Urinary bladder (tissue), 4 donors: ENCODE data around the gene GCAT. TPM values are rescaled to one million over a fixed set of nuclear protein-coding genes. Genes with fewer than 3 reads are reported as not detected.

Source experiments
- DNase-seq: peaks from one replicate; pipeline ENCODE4 v3.0.0-alpha.2; 2015; ENCODE audit errors: extremely low spot score
- H3K27ac ChIP-seq: one replicate; pipeline ENCODE4 v1.5.1; 2013; ENCODE audit warnings: low read depth, mild to moderate bottlenecking, moderate library complexity
- H3K36me3 ChIP-seq: one replicate; pipeline ENCODE4 v1.6.1; 2013; ENCODE audit warnings: mild to moderate bottlenecking, moderate library complexity; ENCODE audit not compliant: insufficient read depth
- H3K4me1 ChIP-seq: one replicate; pipeline ENCODE4 v1.6.1; 2013; ENCODE audit warnings: mild to moderate bottlenecking, moderate library complexity; ENCODE audit not compliant: insufficient read depth
- H3K4me3 ChIP-seq: one replicate; pipeline ENCODE4 v1.5.1; 2013; ENCODE audit warnings: low read depth, low read length
- WGBS: extraction: QIAGEN DNeasy Blood & Tissue Kit; methylation state at CpG from one replicate; pipeline ENCODE4 v1.1.7; 2013; 5-methylcytosine and 5-hydroxymethylcytosine counted together
- polyA plus RNA-seq: library from polyadenylated mRNA; stranded (reverse); fragments of 200-250 nt; gene quantifications from one replicate; pipeline ENCODE4 v1.2.3, GENCODE V29; 2013
- total RNA-seq: library from RNA; depleted of rRNA; stranded (reverse); fragments of >200 nt; gene quantifications from one replicate; pipeline ENCODE4 v1.2.3, GENCODE V29; 2014
- donor health status: healthy with polysubstance abuse.
- donor health status: healthy.

Gene GCAT
- total and polyA plus RNA-seq, 2 donors = 9.3 to 17.0 TPM

DNA sequence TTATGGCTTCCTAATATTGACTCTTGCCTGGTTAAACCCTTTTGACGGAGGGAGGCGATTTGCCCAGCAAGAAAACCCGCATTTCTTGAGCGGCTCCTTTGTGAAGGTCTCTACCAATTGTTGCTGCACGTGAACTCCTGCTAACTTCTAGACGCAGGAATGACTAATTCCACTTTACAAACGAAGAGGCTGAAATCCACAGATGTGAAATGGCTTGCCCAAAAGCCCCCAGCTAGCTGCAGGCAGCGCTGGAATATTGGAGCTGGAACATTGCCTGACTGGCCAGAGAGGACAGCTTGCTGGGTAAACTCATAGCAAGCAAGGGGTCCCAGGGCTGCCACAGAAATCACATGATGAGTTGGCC lies 542 bp downstream of the GCAT start:
- Histone ChIP-seq H3K4me3 (peak overlapping the region; percentile 39), H3K36me3 (no peaks in the 10 kb centered on the region), H3K4me1 (no peaks in the 10 kb centered on the region), H3K27ac (no peak overlapping the region)
- DNase-seq = no peak
- 4% methylated on average over 8 of the region's 8 CpGs for WGBS

DNA sequence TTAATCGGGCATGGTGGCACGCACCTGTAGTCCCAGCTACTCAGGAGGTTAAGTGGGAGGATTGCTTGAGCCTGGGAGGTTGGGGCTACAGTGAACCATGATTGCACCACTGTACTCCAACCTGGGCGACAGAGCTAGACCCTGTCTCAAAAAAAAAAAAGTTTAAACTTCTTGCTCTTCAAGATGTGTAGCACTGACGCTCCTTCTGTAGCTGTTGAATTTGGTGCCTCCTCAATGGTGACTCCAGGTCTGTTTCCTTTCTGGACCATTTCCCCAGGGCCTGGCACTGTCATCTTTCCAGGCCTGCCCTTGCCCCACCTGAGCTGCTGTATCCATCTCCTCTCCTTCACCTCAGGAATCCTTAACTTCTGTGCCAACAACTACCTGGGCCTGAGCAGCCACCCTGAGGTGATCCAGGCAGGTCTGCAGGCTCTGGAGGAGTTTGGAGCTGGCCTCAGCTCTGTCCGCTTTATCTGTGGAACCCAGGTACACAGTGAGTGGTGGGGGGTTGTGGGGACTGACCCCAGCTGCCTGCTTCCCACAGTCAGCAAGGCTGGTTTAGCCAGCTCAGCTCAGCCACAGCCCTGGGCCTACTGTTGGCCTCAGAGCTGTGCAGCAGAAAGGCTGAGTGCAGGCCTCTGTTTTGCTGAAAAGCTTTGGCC lies 2.1 kb downstream of the GCAT start:
- Histone ChIP-seq H3K4me1 (no peaks in the 10 kb centered on the region), H3K36me3 (no peaks in the 10 kb centered on the region), H3K27ac (no peak overlapping the region), H3K4me3 (no peak overlapping the region)
- 94% methylated on average over 5 of the region's 5 CpGs for WGBS
- no peak for DNase-seq

DNA sequence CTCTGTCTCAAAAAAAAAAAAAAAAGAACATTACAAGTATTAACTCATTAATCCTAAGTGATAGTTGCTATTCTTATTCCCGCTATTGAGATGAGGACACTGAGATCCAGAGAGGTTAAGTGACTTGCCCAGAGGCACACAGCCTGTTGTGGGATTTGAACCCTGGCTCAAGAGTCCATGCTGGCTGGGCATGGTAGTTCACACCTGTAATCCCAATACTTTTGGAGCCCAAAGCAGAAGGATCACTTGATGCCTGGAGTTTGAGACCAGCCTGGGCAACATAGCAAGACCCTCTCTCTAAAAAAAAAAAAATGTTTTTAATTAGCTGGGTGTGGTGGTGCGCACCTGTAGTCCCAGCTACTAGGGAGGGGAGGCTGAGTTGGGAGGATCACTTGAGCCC lies 4.1 kb downstream of the GCAT start:
- Histone ChIP-seq H3K27ac (no peak overlapping the region), H3K36me3 (no peaks in the 10 kb centered on the region), H3K4me3 (no peak overlapping the region), H3K4me1 (no peaks in the 10 kb centered on the region)
- no peak for DNase-seq
- 96% methylated on average over 2 of the region's 2 CpGs for WGBS

DNA sequence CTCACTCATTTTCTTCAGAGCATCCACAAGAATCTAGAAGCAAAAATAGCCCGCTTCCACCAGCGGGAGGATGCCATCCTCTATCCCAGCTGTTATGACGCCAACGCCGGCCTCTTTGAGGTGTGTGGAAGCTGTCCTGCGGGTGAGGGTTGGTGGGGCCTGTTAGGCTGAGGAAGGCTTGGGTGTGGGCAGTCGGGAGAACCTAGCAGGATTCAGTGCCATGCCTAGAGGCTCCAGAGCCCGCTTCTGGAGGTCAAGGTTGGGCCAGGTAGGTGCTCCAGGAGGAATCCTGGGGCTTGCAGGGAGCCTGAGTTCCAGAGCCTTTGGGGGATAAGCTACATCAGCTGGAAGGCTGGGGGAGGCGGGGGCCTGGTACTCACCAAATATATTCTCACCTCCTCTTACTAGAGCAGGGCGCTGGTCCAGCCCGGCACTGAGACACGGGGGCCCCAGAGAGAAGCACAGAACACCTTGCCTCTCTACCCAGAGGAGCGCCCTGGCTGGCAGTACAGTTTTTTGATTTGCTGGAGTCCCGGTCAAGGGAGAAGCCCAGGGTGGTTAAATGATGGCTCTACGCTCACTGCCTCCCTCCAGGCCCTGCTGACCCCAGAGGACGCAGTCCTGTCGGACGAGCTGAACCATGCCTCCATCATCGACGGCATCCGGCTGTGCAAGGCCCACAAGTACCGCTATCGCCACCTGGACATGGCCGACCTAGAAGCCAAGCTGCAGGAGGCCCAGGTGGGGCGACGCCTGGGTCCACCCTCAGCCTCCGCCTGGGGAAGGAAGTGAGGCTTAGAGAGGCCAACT lies 5.3 kb downstream of the GCAT start:
- no peak for DNase-seq
- no peaks in the 10 kb centered on the region for H3K4me1 ChIP-seq
- 93% methylated on average over 27 of the region's 27 CpGs for WGBS
- no peak overlapping the region for H3K4me3 ChIP-seq
- no peaks in the 10 kb centered on the region for H3K36me3 ChIP-seq
- no peak overlapping the region for H3K27ac ChIP-seq

DNA sequence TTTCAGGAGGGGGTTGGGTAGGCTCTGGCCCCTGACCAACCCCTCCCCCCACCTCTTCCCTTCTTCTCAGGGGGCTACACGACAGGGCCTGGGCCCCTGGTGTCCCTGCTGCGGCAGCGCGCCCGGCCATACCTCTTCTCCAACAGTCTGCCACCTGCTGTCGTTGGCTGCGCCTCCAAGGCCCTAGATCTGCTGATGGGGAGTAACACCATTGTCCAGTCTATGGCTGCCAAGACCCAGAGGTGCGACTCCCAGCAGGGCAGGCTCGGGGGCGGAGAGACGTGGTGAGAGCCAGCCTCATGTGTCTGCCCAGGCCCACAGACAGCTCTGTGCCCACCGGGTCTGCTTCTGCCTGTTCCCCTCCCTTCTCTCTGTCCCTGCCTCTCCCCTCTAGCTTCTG lies 7.9 kb downstream of the GCAT start:
- no peak overlapping the region for H3K27ac ChIP-seq
- H3K36me3 ChIP-seq = no peaks in the 10 kb centered on the region
- H3K4me3 ChIP-seq = no peak overlapping the region
- no peaks in the 10 kb centered on the region for H3K4me1 ChIP-seq
- no peak for DNase-seq
- 88% methylated on average over 12 of the region's 12 CpGs for whole genome bisulfite sequencing

DNA sequence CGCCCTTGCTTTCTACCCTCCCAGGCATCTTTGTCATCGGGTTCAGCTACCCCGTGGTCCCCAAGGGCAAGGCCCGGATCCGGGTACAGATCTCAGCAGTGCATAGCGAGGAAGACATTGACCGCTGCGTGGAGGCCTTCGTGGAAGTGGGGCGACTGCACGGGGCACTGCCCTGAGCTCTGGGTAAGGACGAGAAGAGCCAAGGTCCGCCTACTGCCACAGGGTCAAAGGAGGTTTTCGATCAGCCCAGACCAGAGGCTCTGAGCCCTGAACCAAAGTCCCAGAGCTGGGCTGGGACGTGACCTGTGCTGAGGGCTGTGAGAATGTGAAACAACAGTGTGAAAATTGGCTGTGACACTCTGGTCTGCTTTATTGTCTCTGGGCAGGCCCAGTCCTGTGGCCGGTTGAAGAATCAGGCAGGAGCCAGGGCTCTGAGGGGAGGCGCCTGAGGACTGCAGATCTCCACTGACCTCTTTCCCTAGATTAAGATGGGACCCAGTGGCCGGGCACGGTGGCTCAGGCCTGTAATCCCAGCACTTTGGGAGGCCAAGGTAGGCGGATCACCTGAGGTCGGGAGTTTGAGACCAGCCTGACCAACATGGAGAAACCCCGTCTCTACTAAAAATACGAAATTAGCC lies 8.9 kb downstream of the GCAT start:
- Histone ChIP-seq H3K36me3 (no peaks in the 10 kb centered on the region), H3K4me1 (no peaks in the 10 kb centered on the region), H3K27ac (no peak overlapping the region), H3K4me3 (no peak overlapping the region)
- no peak for DNase-seq
- 92% methylated on average over 23 of the region's 23 CpGs for WGBS

DNA sequence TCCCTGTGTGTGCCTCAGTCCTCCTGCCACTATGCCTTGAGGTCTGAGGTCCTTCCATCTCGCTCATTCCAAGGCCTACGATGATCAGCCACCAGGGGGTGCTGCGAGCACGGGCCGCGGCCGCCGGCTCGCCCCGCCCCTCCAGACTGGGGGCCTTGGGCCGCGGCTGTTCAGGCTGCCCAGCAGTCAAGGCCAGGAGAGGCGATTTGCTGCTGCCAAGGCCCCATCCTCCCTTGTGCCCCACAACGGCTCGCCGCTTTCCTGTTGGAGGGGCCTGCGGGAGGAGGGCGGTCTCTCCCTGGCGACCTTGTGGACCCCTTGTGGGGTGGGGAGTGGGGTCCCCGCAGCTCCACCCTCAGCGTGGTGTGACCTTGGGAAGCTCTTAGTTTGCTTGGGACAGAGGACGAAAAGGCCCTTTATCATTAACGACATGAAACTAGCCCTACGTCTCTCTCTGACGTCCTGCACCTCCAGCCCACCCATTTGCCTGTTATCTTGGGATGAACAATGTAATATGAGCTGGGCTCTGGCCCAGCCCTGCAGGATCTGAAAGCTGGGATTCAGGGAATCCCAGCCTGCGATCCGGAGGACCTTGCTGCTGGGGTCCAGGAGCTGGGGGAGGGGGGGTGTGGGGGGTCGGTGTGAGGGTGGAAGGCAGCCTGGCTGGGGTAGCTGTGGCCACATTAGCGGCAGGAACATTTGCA lies 10.1 kb downstream of the GCAT start:
- Histone ChIP-seq H3K36me3 (no peaks in the 10 kb centered on the region), H3K27ac (no peak overlapping the region), H3K4me1 (no peaks in the 10 kb centered on the region), H3K4me3 (peak overlapping the region; percentile 24)
- WGBS = 2% methylated on average over 29 of the region's 29 CpGs
- DNase-seq = no peak

DNA sequence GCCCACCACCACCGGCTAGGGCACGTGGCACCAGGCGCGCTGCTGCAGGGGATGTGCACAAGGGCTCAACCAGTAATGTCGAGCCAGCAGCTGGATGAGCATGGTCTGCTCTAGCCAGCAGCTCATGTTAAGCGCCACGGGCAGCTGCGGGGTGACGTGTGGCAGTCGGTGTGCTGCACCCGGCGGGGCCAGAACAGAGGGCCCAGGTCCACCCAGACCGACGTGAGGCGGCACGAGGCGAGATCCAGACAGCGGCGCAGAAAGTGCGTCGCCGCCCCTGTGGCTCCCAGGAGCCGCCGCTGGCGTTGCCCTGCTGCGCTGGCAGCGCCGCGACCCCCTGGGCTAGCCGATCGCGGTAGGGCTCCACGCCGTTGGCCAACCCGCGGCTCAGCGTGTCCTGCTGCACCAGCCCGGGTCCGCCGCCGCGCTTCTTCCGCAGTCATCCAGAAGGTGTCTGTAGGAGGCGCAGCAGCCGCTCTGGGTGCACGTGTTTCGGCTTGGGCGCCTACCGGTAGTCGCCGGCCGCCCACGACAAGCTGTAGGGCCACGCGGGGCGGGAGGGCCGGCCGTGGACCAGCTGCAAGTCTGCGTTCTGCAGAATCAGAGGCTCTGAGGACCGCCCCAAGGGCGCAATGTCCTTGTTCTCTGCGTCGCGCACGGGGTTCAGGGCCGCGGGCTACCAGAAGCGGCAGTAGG lies 10.8 kb downstream of the GCAT start:
- DNase-seq = no peak
- Histone ChIP-seq H3K4me1 (no peaks in the 10 kb centered on the region), H3K4me3 (peak overlapping the region; percentile 24), H3K36me3 (no peaks in the 10 kb centered on the region), H3K27ac (no peak overlapping the region)
- WGBS = 2% methylated on average over 68 of the region's 68 CpGs

DNA sequence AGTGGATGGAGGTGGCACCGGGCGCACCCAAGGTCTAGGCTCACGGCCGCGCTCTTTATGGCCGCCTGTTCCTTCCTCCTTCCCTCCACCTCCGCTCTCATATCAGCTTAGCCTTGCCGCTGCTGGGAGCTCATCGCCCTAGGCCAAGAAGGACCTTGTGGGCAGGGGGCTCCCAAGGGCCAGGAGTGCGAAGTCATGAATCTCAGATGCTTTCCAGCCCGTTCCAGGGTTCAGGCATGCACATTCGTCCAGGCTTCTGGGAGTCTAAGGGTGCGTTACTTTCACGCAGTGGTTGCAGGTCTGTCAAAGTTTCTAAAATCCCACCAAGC lies 11.3 kb downstream of the GCAT start:
- WGBS = 27% methylated on average over 14 of the region's 14 CpGs
- no peak overlapping the region for H3K4me3 ChIP-seq
- H3K36me3 ChIP-seq = no peaks in the 10 kb centered on the region
- no peak for DNase-seq
- H3K27ac ChIP-seq = no peak overlapping the region
- no peaks in the 10 kb centered on the region for H3K4me1 ChIP-seq

DNA sequence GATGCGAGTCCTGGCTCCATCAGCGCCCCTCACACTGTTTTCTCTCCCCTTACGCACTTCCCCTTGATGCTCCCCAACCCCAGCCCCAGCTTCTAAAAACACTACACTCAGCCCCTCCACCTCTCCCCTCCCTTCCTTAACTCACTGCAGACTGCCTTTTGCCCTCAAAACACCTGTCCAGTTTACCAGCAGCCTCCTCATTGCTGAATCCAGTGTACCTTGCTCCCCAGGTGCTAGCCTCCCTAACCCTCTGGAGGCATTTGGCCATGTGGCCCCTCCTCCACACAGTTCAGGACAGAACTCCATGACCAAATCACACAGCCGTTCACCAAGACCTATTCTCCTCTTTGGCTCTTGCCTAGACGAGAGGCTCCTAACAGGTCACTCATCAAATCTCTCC lies 12.6 kb downstream of the GCAT start:
- DNase-seq = no peak
- peaks cover 3% of the 10 kb centered on the region for H3K4me1 ChIP-seq
- no peak overlapping the region for H3K4me3 ChIP-seq
- H3K36me3 ChIP-seq = no peaks in the 10 kb centered on the region
- no peak overlapping the region for H3K27ac ChIP-seq
- WGBS = 93% methylated on average over 5 of the region's 5 CpGs

DNA sequence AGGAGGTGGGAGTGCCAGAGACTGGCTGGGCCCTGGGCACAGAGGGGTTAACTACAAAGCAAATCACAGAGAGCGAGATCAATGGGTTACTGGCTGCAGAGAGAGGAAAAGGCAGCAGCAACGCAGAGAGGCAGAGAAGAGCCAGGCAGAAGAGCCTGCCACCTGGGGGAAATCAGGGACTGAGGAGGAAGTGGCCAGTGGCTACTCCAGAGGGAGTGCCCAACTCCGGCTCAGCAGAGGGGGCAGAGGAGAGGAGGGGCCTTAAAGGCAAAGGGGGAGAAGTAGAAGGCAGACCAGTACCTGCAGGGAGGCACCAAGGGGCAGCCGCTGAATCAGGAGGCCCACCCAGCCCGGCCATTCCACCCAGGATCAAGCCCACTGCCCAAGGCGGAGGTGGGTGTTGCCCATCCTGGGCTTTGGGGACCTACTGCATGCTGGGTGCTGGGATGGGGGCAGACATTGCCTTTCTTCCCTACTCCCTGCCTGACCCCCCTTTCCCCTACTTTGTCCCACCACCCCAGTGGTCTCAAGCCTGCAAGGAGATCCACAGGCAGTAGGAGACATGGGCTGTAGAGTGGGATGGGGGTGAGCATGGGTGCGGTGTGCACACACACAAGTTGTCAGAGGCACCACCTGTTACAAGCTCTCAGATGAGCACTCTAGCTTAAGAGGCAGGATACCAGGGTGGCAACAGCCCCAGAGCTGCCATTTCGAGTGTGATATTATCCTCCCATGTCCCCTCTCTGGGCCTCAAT lies 14.5 kb downstream of the GCAT start:
- WGBS = 49% methylated on average over 8 of the region's 8 CpGs
- no peak for DNase-seq
- Histone ChIP-seq H3K36me3 (no peaks in the 10 kb centered on the region), H3K27ac (no peak overlapping the region), H3K4me1 (peaks cover 3% of the 10 kb centered on the region), H3K4me3 (no peak overlapping the region)

DNA sequence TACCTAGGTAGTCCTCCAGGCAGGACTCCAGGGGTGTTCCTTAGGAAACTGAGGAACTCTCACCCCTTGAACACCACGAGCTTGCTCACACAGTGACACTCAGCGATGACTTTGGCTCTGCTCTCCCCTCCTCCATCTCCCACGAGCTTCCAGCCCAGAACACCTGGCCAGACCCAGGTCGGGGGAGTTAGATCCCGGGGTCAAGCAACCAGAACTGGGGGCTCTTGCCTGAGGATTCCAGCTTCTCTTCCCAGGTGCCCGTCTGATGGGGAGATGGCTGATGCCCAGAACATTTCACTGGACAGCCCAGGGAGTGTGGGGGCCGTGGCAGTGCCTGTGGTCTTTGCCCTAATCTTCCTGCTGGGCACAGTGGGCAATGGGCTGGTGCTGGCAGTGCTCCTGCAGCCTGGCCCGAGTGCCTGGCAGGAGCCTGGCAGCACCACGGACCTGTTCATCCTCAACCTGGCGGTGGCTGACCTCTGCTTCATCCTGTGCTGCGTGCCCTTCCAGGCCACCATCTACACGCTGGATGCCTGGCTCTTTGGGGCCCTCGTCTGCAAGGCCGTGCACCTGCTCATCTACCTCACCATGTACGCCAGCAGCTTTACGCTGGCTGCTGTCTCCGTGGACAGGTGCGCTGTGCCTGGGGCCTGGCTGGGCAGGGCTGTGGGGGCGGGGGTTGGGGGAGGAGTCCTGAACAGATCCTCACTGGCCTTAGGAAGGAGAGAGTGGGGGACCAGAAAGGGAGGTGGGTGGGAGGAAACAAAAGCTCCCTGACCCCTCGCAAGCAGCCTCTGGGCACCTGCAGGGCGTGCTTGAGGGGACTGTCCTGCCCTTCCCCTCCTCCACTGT lies 15.6 kb downstream of the GCAT start, which contains the start of gene GALR3:
TSS of gene GALR3 (plus strand) at position 249 of the 852 bp plus-strand sequence. CDS start at position 274, 25 bp downstream.
- Histone ChIP-seq H3K4me3 (no peak within 1 kb of the TSS), H3K36me3 (no peaks in the 10 kb centered on the region), H3K4me1 (peaks cover 3% of the 10 kb centered on the region), H3K27ac (no peak within 1 kb of the TSS)
- WGBS = 64% methylated on average over 21 of the region's 21 CpGs
- no peak for DNase-seq
